Ishikawa (cell line): Measurements from ENCODE around the gene NR2F1-AS1.

Experiments
- CREB1 ChIP-seq: IDR thresholded peaks from 2 replicates; pipeline ENCODE4 v1.6.1; 2012; ENCODE audit warnings: low read depth
- EP300 ChIP-seq: IDR thresholded peaks from 2 replicates; pipeline ENCODE4 v1.6.1; 2012; ENCODE audit warnings: borderline replicate concordance
- FOXM1 ChIP-seq: IDR thresholded peaks from 2 replicates; pipeline ENCODE4 v1.6.1; 2012; ENCODE audit warnings: low read depth, borderline replicate concordance
- TAF1 ChIP-seq: IDR thresholded peaks from 2 replicates; pipeline ENCODE4 v1.6.1; 2012; ENCODE audit warnings: low read depth, mild to moderate bottlenecking
- TCF12 ChIP-seq: IDR thresholded peaks from 2 replicates; pipeline ENCODE4 v1.6.1; 2012; ENCODE audit warnings: low read depth
- TEAD4 ChIP-seq: IDR thresholded peaks from 2 replicates; pipeline ENCODE4 v1.6.1; 2012
- YY1 ChIP-seq: IDR thresholded peaks from 2 replicates; pipeline ENCODE4 v1.6.1; 2012; ENCODE audit warnings: low read depth
- ZBTB7A ChIP-seq: IDR thresholded peaks from 2 replicates; pipeline ENCODE4 v1.6.1; 2012; ENCODE audit warnings: low read depth
- TF ChIP-seq, protein P1 (sequence below): IDR thresholded peaks from 2 replicates; pipeline ENCODE4 v1.6.1; 2012

DNA sequence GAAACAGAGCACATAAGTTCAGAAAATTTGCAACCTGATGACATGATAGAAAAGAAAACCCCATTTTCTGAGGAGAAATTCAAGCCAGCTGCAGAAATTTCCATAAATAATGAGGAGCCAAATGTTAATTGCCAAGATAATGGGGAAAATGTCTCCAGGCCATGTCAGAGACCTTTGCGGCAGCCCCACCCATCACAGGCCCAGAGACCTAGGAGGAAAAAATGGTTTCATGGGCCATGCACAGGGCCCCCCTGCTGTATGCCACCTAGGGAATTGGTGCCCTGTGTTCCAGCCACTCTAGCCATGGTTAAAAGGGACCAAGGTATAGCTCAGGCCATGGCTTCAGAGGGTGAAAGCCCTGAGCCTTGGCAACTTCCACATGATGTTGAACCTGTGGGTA, 118.1 kb downstream of the NR2F1-AS1 start:
- TF ChIP-seq, protein P1, sequence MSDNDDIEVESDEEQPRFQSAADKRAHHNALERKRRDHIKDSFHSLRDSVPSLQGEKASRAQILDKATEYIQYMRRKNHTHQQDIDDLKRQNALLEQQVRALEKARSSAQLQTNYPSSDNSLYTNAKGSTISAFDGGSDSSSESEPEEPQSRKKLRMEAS = no peak
- TF ChIP-seq TAF1 (no peak), EP300 (no peak), CREB1 (no peak), YY1 (no peak), ZBTB7A (no peak), TEAD4 (no peak), TCF12 (no peak), FOXM1 (no peak)
